ENCODE results near the gene SDK1. TPM values are rescaled to one million over a fixed set of nuclear protein-coding genes. Genes with fewer than 3 reads are reported as not detected.

SDK1 gene
- total RNA-seq, 4 donors from 2014 or later = 1.2 to 1.8 (median 1.5) TPM

- in situ Hi-C loops (cut with MboI; ENCODE audit: low sequenced_read_pairs in 4 of 4) = no loop called here
- intact Hi-C loops (cut with DNase I; ENCODE audit: low total_unique reads) = no loop called here
- H3K4me3 ChIP-seq = no peak overlapping the region
- no peaks in the 10 kb centered on the region for H3K9me3 ChIP-seq
- H3K27me3 ChIP-seq = peaks cover 0 to 5% (median 0%) of the 10 kb centered on the region in 3 donors
- H3K27ac ChIP-seq = no peak overlapping the region
- H3K36me3 ChIP-seq = no peaks in the 10 kb centered on the region
- ATAC-seq (no peak), DNase-seq (no peak)
- no peak for TF ChIP-seq POLR2A (IDR thresholded peaks at IDR 0.05)
- no peak for TF ChIP-seq CTCF (IDR thresholded peaks at IDR 0.05 in 4 of 5, conservative IDR thresholded peaks at IDR 0.05 in 1 of 5)
- no peaks in the 10 kb centered on the region for H3K4me1 ChIP-seq
These were observed 490.3 kb downstream of the SDK1 start for GRCh38 chr7:3791327-3791726.

GRCh38 chr7:3795141-3795540, 494.1 kb downstream of the SDK1 start:
- DNase-seq = no peak
- no peak for ATAC-seq
- no peaks in the 10 kb centered on the region for H3K36me3 ChIP-seq
- H3K4me3 ChIP-seq = no peak overlapping the region
- no peak for TF ChIP-seq CTCF (IDR thresholded peaks at IDR 0.05 in 4 of 5, conservative IDR thresholded peaks at IDR 0.05 in 1 of 5)
- TF ChIP-seq POLR2A (IDR thresholded peaks at IDR 0.05) = no peak
- no peaks in the 10 kb centered on the region for H3K9me3 ChIP-seq
- intact Hi-C loops (cut with DNase I; ENCODE audit: low total_unique reads) (no loop called here), in situ Hi-C loops (cut with MboI; ENCODE audit: low sequenced_read_pairs in 4 of 4) (no loop called here)
- H3K4me1 ChIP-seq = no peaks in the 10 kb centered on the region
- H3K27me3 ChIP-seq = no peaks in the 10 kb centered on the region
- no peak overlapping the region for H3K27ac ChIP-seq

- H3K4me3 ChIP-seq = no peak overlapping the region
- DNase-seq (no peak), ATAC-seq (no peak)
- in situ Hi-C loops (cut with MboI; ENCODE audit: low sequenced_read_pairs in 4 of 4) (no loop called here), intact Hi-C loops (cut with DNase I; ENCODE audit: low total_unique reads) (no loop called here)
- no peaks in the 10 kb centered on the region for H3K4me1 ChIP-seq
- H3K27ac ChIP-seq = no peak overlapping the region
- TF ChIP-seq CTCF (IDR thresholded peaks at IDR 0.05 in 4 of 5, conservative IDR thresholded peaks at IDR 0.05 in 1 of 5) (no peak), POLR2A (IDR thresholded peaks at IDR 0.05) (no peak)
- no peaks in the 10 kb centered on the region for H3K27me3 ChIP-seq
- H3K36me3 ChIP-seq = no peaks in the 10 kb centered on the region
- no peaks in the 10 kb centered on the region for H3K9me3 ChIP-seq
These were observed 494.7 kb downstream of the SDK1 start for GRCh38 chr7:3795781-3796180.

DNA sequence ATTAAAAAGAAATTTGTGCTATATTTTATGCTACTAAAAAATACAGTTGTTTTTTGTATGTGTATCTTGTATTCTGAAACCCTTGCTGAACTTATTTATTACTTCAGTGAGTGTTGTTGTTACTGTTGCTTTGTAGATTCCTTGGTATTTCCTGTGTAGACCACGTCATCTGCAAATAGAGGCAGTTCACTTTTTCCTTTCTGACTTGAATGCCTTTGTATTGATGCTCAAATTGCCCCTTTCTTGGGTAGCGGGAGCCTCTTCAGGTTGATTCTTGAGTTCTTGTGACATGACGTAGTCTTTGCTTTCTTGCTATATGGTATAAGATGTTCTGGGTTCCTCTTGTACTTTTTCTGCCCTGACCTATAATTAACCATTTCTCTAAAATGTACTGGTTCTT, 504.1 kb downstream of the SDK1 start:
- TF ChIP-seq CTCF (IDR thresholded peaks at IDR 0.05 in 4 of 5, conservative IDR thresholded peaks at IDR 0.05 in 1 of 5) (no peak), POLR2A (IDR thresholded peaks at IDR 0.05) (no peak)
- H3K36me3 ChIP-seq = no peaks in the 10 kb centered on the region
- H3K9me3 ChIP-seq = no peaks in the 10 kb centered on the region
- no peaks in the 10 kb centered on the region for H3K4me1 ChIP-seq
- no peaks in the 10 kb centered on the region for H3K27me3 ChIP-seq
- in situ Hi-C loops (cut with MboI; ENCODE audit: low sequenced_read_pairs in 4 of 4) = no loop called here
- intact Hi-C loops (cut with DNase I; ENCODE audit: low total_unique reads) = no loop called here
- ATAC-seq (no peak), DNase-seq (no peak)
- H3K4me3 ChIP-seq = no peak overlapping the region
- H3K27ac ChIP-seq = no peak overlapping the region

GRCh38 chr7:3806516-3806915, 505.5 kb downstream of the SDK1 start:
- Histone ChIP-seq H3K27me3 (no peaks in the 10 kb centered on the region), H3K4me1 (no peaks in the 10 kb centered on the region), H3K36me3 (no peaks in the 10 kb centered on the region), H3K4me3 (no peak overlapping the region), H3K9me3 (no peaks in the 10 kb centered on the region), H3K27ac (no peak overlapping the region)
- no peak for DNase-seq
- TF ChIP-seq CTCF (IDR thresholded peaks at IDR 0.05 in 4 of 5, conservative IDR thresholded peaks at IDR 0.05 in 1 of 5) = no peak
- in situ Hi-C loops (cut with MboI; ENCODE audit: low sequenced_read_pairs in 4 of 4) = no loop called here
- intact Hi-C loops (cut with DNase I; ENCODE audit: low total_unique reads) = no loop called here
- ATAC-seq = no peak
